Chondrocyte (in vitro differentiated cells): ENCODE measurements around the gene C12orf42. TPM values are rescaled to one million over a fixed set of nuclear protein-coding genes. Genes with fewer than 3 reads are reported as not detected.

Experiments used
- DNase-seq: peaks from one replicate; pipeline ENCODE4 v3.0.0; 2021; ENCODE audit warnings: mixed read lengths, low spot score
- H3K27ac Mint-ChIP-seq: one replicate; pipeline ENCODE4 v1.8.0; 2021; ENCODE audit warnings: mild to moderate bottlenecking, moderate library complexity, mixed read lengths; ENCODE audit not compliant: unreplicated experiment
- H3K27me3 Mint-ChIP-seq: 2 replicates; pipeline ENCODE4 v1.8.0; 2021; ENCODE audit warnings: low read depth, mixed read lengths
- H3K36me3 Mint-ChIP-seq: 2 replicates; pipeline ENCODE4 v1.8.0; 2021; ENCODE audit warnings: low read depth, mixed read lengths
- H3K4me1 Mint-ChIP-seq: 2 replicates; pipeline ENCODE4 v1.8.0; 2021; ENCODE audit warnings: low read depth, mild to moderate bottlenecking, mixed read lengths
- H3K4me3 Mint-ChIP-seq: one replicate; pipeline ENCODE4 v1.8.0; 2021; ENCODE audit warnings: mild to moderate bottlenecking, moderate library complexity, mixed read lengths; ENCODE audit not compliant: unreplicated experiment
- H3K9me3 Mint-ChIP-seq: 2 replicates; pipeline ENCODE4 v1.8.0; 2021; ENCODE audit warnings: low read depth, mixed read lengths
- total RNA-seq: library from RNA; stranded (reverse); gene quantifications from 3 replicates; pipeline ENCODE4 v1.2.1, GENCODE V29; 2021
- TF ChIP-seq, protein P1 (sequence below): fragments of 200-600 bp; sonication (generic); IDR thresholded peaks from 2 replicates; pipeline ENCODE4 v1.5.0; 2021; ENCODE audit warnings: antibody characterized with exemption, mild to moderate bottlenecking, moderate library complexity

C12orf42 gene
- total RNA-seq, 1 donor from 2014 or later, result not detected

DNA sequence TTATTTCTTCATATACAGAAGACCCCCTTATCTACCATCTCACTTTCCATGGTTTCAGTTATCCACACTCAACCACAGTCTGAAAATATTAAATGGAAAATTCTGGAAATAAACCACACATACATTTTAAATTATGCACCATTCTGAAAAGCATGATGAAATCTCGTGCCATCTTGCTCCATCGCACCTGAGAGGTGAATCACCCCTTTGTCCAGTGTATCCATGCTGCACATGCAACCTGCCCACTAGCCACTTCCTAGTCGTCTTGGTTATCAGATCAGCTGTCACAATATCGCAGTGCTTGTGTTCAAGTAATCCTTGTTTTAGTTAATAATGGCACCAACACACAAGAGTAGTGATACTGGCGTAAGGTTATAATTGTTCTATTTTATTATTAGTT is 145.7 kb downstream of the C12orf42 start:
- no peak for DNase-seq
- no peaks in the 10 kb centered on the region for H3K27me3 Mint-ChIP-seq
- H3K36me3 Mint-ChIP-seq, result no peaks in the 10 kb centered on the region
- no peak overlapping the region for H3K27ac Mint-ChIP-seq
- TF ChIP-seq, protein P1, sequence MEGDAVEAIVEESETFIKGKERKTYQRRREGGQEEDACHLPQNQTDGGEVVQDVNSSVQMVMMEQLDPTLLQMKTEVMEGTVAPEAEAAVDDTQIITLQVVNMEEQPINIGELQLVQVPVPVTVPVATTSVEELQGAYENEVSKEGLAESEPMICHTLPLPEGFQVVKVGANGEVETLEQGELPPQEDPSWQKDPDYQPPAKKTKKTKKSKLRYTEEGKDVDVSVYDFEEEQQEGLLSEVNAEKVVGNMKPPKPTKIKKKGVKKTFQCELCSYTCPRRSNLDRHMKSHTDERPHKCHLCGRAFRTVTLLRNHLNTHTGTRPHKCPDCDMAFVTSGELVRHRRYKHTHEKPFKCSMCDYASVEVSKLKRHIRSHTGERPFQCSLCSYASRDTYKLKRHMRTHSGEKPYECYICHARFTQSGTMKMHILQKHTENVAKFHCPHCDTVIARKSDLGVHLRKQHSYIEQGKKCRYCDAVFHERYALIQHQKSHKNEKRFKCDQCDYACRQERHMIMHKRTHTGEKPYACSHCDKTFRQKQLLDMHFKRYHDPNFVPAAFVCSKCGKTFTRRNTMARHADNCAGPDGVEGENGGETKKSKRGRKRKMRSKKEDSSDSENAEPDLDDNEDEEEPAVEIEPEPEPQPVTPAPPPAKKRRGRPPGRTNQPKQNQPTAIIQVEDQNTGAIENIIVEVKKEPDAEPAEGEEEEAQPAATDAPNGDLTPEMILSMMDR, result no peak
- peaks cover 2% of the 10 kb centered on the region for H3K9me3 Mint-ChIP-seq
- H3K4me3 Mint-ChIP-seq, result no peak overlapping the region
- no peaks in the 10 kb centered on the region for H3K4me1 Mint-ChIP-seq

DNA sequence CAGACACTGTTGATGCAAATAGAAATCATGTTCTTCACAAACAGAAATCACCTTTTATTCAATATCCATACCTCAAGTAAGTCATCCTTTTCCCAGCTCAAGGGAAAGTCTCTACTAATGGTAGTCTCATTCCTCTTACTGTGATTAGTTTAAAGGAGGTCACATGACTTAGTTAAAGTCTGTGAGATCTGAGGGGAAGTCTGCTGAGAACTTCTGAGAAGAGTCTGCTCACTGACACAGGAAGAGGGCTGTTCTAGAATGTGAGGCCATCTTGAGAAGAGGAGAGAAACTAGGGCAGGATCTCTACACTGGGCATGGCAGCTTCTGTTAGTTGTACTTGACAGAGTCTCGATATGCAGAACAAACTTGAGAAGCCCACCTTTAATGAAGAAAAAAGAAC is 146.8 kb downstream of the C12orf42 start:
- Mint-ChIP-seq H3K9me3 (no peaks in the 10 kb centered on the region), H3K4me3 (no peak overlapping the region), H3K27ac (no peak overlapping the region), H3K27me3 (no peaks in the 10 kb centered on the region), H3K36me3 (no peaks in the 10 kb centered on the region), H3K4me1 (no peaks in the 10 kb centered on the region)
- no peak for DNase-seq
- TF ChIP-seq, protein P1, result no peak

DNA sequence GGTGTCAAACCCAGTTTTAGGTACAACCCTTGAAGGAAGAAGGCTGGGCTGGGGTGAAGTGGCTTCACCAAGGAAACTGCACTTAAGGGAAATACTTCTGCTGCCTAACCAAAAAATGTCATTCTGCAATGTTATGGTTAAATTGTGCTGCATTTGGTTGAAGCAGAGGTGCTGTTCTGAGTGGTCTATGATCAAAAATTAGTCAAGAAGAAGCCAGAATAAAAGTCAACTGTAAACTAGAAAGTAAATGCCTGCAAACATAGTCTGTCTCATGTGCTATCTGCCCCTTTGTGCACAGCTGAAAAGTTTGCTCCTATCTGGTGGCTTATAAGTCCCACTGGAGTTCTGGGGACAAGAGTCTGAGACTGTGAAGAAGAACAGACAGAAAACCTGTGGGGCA is 158.8 kb downstream of the C12orf42 start:
- H3K4me3 Mint-ChIP-seq, result no peak overlapping the region
- H3K9me3 Mint-ChIP-seq, result peaks cover 12% of the 10 kb centered on the region
- H3K4me1 Mint-ChIP-seq, result no peaks in the 10 kb centered on the region
- peaks cover 5% of the 10 kb centered on the region for H3K27me3 Mint-ChIP-seq
- DNase-seq, result no peak
- no peak overlapping the region for H3K27ac Mint-ChIP-seq
- TF ChIP-seq, protein P1, result no peak
- H3K36me3 Mint-ChIP-seq, result no peaks in the 10 kb centered on the region

DNA sequence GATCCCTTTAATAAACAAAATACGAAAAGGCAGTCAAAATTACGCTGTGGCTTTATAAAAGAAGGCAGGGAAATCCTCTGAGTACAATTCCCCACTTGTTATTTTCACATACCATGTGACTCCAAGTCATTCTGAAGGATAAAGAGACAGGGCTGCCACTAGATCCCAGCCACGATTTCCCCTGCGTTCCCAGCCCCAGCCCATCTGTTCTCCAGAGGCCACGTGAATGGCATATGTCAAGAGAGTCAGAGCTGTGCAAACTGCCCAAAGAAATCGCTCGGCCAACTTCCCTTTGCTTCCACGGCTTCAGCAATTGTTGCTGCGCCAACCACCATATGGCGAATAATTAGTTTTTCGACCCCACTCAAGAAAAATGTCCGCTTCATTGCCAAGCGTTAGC is 161.3 kb downstream of the C12orf42 start:
- Mint-ChIP-seq H3K36me3 (no peaks in the 10 kb centered on the region), H3K9me3 (no peaks in the 10 kb centered on the region), H3K27ac (no peak overlapping the region), H3K4me1 (no peaks in the 10 kb centered on the region), H3K27me3 (peaks cover 5% of the 10 kb centered on the region), H3K4me3 (no peak overlapping the region)
- TF ChIP-seq, protein P1, result no peak
- DNase-seq, result no peak

DNA sequence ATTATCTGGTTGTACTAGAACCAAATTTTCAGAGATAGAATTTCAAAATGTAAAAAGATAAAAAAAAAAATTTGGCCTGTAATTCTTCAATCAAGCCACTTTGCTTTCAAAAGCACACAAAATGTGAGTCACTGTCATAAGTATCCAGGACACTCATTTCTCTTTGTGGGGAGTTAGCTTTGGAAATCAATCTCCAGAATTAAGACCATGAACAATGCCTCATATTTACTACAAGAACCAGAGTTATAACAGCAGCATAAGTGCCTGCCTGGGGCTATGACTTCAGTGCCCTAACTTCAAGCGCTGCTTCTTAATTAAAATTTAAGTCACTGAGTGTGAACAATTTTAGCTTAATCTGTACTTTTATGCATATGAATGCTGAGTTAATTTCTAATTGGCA is 162.1 kb downstream of the C12orf42 start:
- H3K9me3 Mint-ChIP-seq, result no peaks in the 10 kb centered on the region
- no peak overlapping the region for H3K27ac Mint-ChIP-seq
- no peaks in the 10 kb centered on the region for H3K36me3 Mint-ChIP-seq
- peaks cover 5% of the 10 kb centered on the region for H3K27me3 Mint-ChIP-seq
- H3K4me3 Mint-ChIP-seq, result no peak overlapping the region
- H3K4me1 Mint-ChIP-seq, result no peaks in the 10 kb centered on the region
- TF ChIP-seq, protein P1, result no peak
- DNase-seq, result no peak
